SK-N-SH (cell line): ENCODE measurements around the gene TPM3. TPM values are rescaled to one million over a fixed set of nuclear protein-coding genes. Genes with fewer than 3 reads are reported as not detected.
"Not testable (repeated sequence)": the region's sequence is repeated elsewhere in the genome, so short reads cannot be mapped to it uniquely, and the experiment has no call there.

Source experiments
- CTCF ChIA-PET: fragments of 300-600, 350-600 bp; formaldehyde crosslinking; extraction: SDS; loops from one replicate; lab custom pipeline; 2021; lab: Yijun Ruan, JAX
- POLR2A ChIA-PET: fragments of 350-600 bp; sonication (Branson Sonifier 250); formaldehyde crosslinking; extraction: SDS; loops from one replicate; lab custom pipeline; 2020; ENCODE audit warnings: antibody characterized with exemption, inconsistent platforms; lab: Yijun Ruan, JAX
- DNase-seq: peaks from one replicate; pipeline ENCODE4 v3.0.0; 2012
- H2AFZ ChIP-seq: fragments of 200-600 bp; sonication (generic); 2 replicates; pipeline ENCODE4 v1.8.1; 2016; ENCODE audit warnings: antibody characterized with exemption, mild to moderate bottlenecking, low read depth
- H3F3A ChIP-seq: fragments of 200-600 bp; sonication (generic); replicated peaks from 2 replicates; pipeline ENCODE3; 2016; ENCODE audit warnings: antibody characterized with exemption, mild to moderate bottlenecking; ENCODE audit not compliant: insufficient read depth
- H3K27ac ChIP-seq, 2 experiments: fragments of 200-500 bp in 1 of 2; fragments of 200-600 bp in 1 of 2; sonication (Bioruptor generic) in 1 of 2; sonication (generic), shearing (Covaris generic) in 1 of 2; 2 replicates each; pipeline versions ENCODE4 v1.5.1 to v1.6.1; 2014 to 2016; ENCODE audit warnings: low read depth in 2 of 2, inconsistent platforms in 1 of 2, low read length in 1 of 2, mild to moderate bottlenecking in 1 of 2, mixed read lengths in 1 of 2
- H3K27me3 ChIP-seq: fragments of 200-600 bp; sonication (generic), shearing (Covaris generic); 2 replicates; pipeline ENCODE4 v1.6.1; 2016; ENCODE audit warnings: mixed run types; ENCODE audit not compliant: insufficient read depth
- H3K36me3 ChIP-seq, 2 experiments: fragments of 200-500 bp in 1 of 2; fragments of 200-600 bp in 1 of 2; sonication (Bioruptor generic) in 1 of 2; sonication (generic) in 1 of 2; replicated peaks in 1 of 2; 2 replicates each; pipeline versions ENCODE3 to v1.5.1; 2014 to 2016; ENCODE audit warnings: low read length in 1 of 2, mild to moderate bottlenecking in 1 of 2; ENCODE audit not compliant: insufficient read depth in 2 of 2, control insufficient read depth in 1 of 2
- H3K4me1 ChIP-seq, 2 experiments: fragments of 200-500 bp in 1 of 2; fragments of 200-600 bp in 1 of 2; sonication (Bioruptor generic) in 1 of 2; sonication (generic), shearing (Covaris generic) in 1 of 2; 2 replicates each; pipeline versions ENCODE4 v1.5.1 to v1.6.1; 2014 to 2016; ENCODE audit warnings: low read depth in 1 of 2, low read length in 1 of 2, mixed run types in 1 of 2; ENCODE audit not compliant: insufficient read depth in 2 of 2, control insufficient read depth in 1 of 2
- H3K4me2 ChIP-seq: fragments of 200-600 bp; sonication (generic), shearing (Covaris generic); 2 replicates; pipeline ENCODE4 v1.6.1; 2017; ENCODE audit warnings: mixed run types
- H3K4me3 ChIP-seq, 2 experiments: fragments of 200-500 bp in 1 of 2; fragments of 200-600 bp in 1 of 2; sonication (Bioruptor generic) in 1 of 2; sonication (generic), shearing (Covaris generic) in 1 of 2; 2 replicates each; pipeline versions ENCODE4 v1.5.1 to v1.8.1; 2014 to 2016; ENCODE audit warnings: low read depth in 2 of 2, inconsistent platforms in 1 of 2, low read length in 1 of 2, mild to moderate bottlenecking in 1 of 2, mixed read lengths in 1 of 2, moderate library complexity in 1 of 2
- H3K79me2 ChIP-seq: fragments of 200-600 bp; sonication (generic); 2 replicates; pipeline ENCODE4 v1.8.1; 2017; ENCODE audit warnings: mild to moderate bottlenecking; ENCODE audit not compliant: insufficient read depth
- H3K9ac ChIP-seq: fragments of 200-600 bp; sonication (generic); 2 replicates; pipeline ENCODE4 v1.6.1; 2017; ENCODE audit warnings: mixed run types
- H3K9me2 ChIP-seq: fragments of 200-600 bp; sonication (generic); 2 replicates; pipeline ENCODE4 v1.6.1; 2017; ENCODE audit warnings: mixed run types
- H3K9me3 ChIP-seq: fragments of 200-600 bp; sonication (generic); 2 replicates; pipeline ENCODE4 v1.6.1; 2017; ENCODE audit warnings: mixed run types, mild to moderate bottlenecking, moderate library complexity
- H4K20me1 ChIP-seq: fragments of 200-600 bp; sonication (generic); 2 replicates; pipeline ENCODE4 v1.6.1; 2017; ENCODE audit warnings: mild to moderate bottlenecking, mixed run types; ENCODE audit not compliant: insufficient read depth
- CHD2 ChIP-seq: fragments of 150-350 bp; IDR thresholded peaks from 2 replicates; pipeline ENCODE4 v1.6.1; 2018; ENCODE audit warnings: low read length; ENCODE audit not compliant: partially characterized antibody
- CTCF ChIP-seq: fragments of 200-600 bp; sonication (generic); IDR thresholded peaks from 2 replicates; pipeline ENCODE4 v1.6.1; 2017; ENCODE audit warnings: antibody characterized with exemption, mild to moderate bottlenecking, moderate library complexity
- FOSL2 ChIP-seq: IDR thresholded peaks from 2 replicates; pipeline ENCODE4 v1.4.0; 2012; ENCODE audit warnings: low read depth, mild to moderate bottlenecking, moderate library complexity, borderline replicate concordance
- NFIC ChIP-seq: IDR thresholded peaks from 2 replicates; pipeline ENCODE4 v1.4.0; 2012; ENCODE audit warnings: borderline replicate concordance
- NRF1 ChIP-seq: IDR thresholded peaks from 2 replicates; pipeline ENCODE4 v1.6.1; 2012; ENCODE audit warnings: low read depth, mild to moderate bottlenecking, low read length
- PBX3 ChIP-seq: IDR thresholded peaks from 2 replicates; pipeline ENCODE4; 2012
- POLR2AphosphoS5 ChIP-seq: IDR thresholded peaks from 2 replicates; pipeline ENCODE4 v1.6.1; 2012; ENCODE audit warnings: low read depth, low read length
- RCOR1 ChIP-seq: fragments of 150-350 bp; IDR thresholded peaks from 2 replicates; pipeline ENCODE4 v1.6.1; 2017; ENCODE audit warnings: antibody characterized with exemption, low read length
- TAF1 ChIP-seq: IDR thresholded peaks from 2 replicates; pipeline ENCODE4 v1.6.1; 2012; ENCODE audit warnings: low read depth, mild to moderate bottlenecking, low read length, moderate library complexity, borderline replicate concordance
- TEAD4 ChIP-seq: IDR thresholded peaks from 2 replicates; pipeline ENCODE4 v1.4.0; 2012; ENCODE audit warnings: mild to moderate bottlenecking, borderline replicate concordance; ENCODE audit not compliant: insufficient read depth
- USF1 ChIP-seq: IDR thresholded peaks from 2 replicates; pipeline ENCODE4 v1.4.0; 2012; ENCODE audit warnings: low read depth, borderline replicate concordance
- WGBS: methylation state at CpG from one replicate; pipeline ENCODE4 v1.1.6; 2017; ENCODE audit warnings: low lambda C conversion rate; 5-methylcytosine and 5-hydroxymethylcytosine counted together
- polyA plus RNA-seq, 3 experiments: library from polyadenylated mRNA; depleted of rRNA; stranded (reverse); fragments of >200 nt; gene quantifications; 2 replicates each; pipeline ENCODE4 v1.2.3, GENCODE V29; 2012

Gene TPM3
- polyA plus RNA-seq, 1 of the 3 experiments (the other 2 are of a cell fraction): 324 TPM

- WGBS: 52% methylated on average over 2 of the region's 2 CpGs
- DNase-seq: no peak
- Histone ChIP-seq H3K9me2 (no peaks in the 10 kb centered on the region), H3K9ac (no peak overlapping the region), H3K4me1 (no peaks in the 10 kb centered on the region), H3K36me3 (no peaks in the 10 kb centered on the region), H3K27me3 (no peaks in the 10 kb centered on the region), H4K20me1 (no peaks in the 10 kb centered on the region), H3F3A (no peaks in the 10 kb centered on the region), H2AFZ (no peak overlapping the region), H3K79me2 (no peaks in the 10 kb centered on the region), H3K4me3 (no peak overlapping the region), H3K4me2 (no peak overlapping the region), H3K27ac (no peak overlapping the region), H3K9me3 (no peaks in the 10 kb centered on the region)
- TF ChIP-seq TEAD4 (no peak), CTCF (no peak), POLR2AphosphoS5 (no peak), NRF1 (no peak), RCOR1 (no peak), TAF1 (no peak), PBX3 (no peak), CHD2 (no peak)
- ChIA-PET CTCF (no interaction called here), POLR2A (interaction anchor here (0.6 kb wide), 1 partner anchor 143 kb away, joined by 3 read pairs; no protein-coding TSS in a partner anchor)
Measured at GRCh38 chr1:154133256-154133655, 58.6 kb downstream of the TPM3 start.

GRCh38 chr1:154129391-154129970 lies 62.4 kb downstream of the TPM3 start:
- no peak for DNase-seq
- 36% methylated on average over 2 of the region's 2 CpGs for WGBS
- no peak overlapping the region for H3K4me2 ChIP-seq

GRCh38 chr1:154123205-154123604 lies 68.7 kb downstream of the TPM3 start:
- H3F3A ChIP-seq, H4K20me1 ChIP-seq, H3K27ac ChIP-seq, H3K79me2 ChIP-seq, H3K9me3 ChIP-seq, H3K4me1 ChIP-seq, CTCF ChIA-PET, H3K4me3 ChIP-seq, DNase-seq, H3K36me3 ChIP-seq, H3K9ac ChIP-seq, H3K9me2 ChIP-seq, H2AFZ ChIP-seq, H3K27me3 ChIP-seq, POLR2A ChIA-PET, H3K4me2 ChIP-seq: not testable (repeated sequence)
- WGBS: 84% methylated on average over 11 of the region's 11 CpGs

More at GRCh38 chr1:154129391-154129970, 62.4 kb downstream of the TPM3 start:
- TF ChIP-seq USF1 (no peak), FOSL2 (peak; percentile 69; the same call in 1 of the 2 replicates), NFIC (no peak)
- TF ChIP-seq, all 33 proteins: peak for 1
- no peaks in the 10 kb centered on the region for H3K4me1 ChIP-seq
- no peaks in the 10 kb centered on the region for H3K9me3 ChIP-seq
- H3K27me3 ChIP-seq: no peaks in the 10 kb centered on the region
- H2AFZ ChIP-seq: no peak overlapping the region
- ChIA-PET CTCF (no interaction called here), POLR2A (no interaction called here)
- H3F3A ChIP-seq: no peaks in the 10 kb centered on the region
- H3K9me2 ChIP-seq: no peaks in the 10 kb centered on the region
- no peaks in the 10 kb centered on the region for H3K36me3 ChIP-seq
- no peak overlapping the region for H3K9ac ChIP-seq
- no peaks in the 10 kb centered on the region for H4K20me1 ChIP-seq
- H3K79me2 ChIP-seq: no peaks in the 10 kb centered on the region
- H3K27ac ChIP-seq: no peak overlapping the region
- H3K4me3 ChIP-seq: no peak overlapping the region
